ENCODE measurements around the gene HAP1.
"Not testable (repeated sequence)": the region's sequence is repeated elsewhere in the genome, so short reads cannot be mapped to it uniquely, and the experiment has no call there.

Gene HAP1

DNA sequence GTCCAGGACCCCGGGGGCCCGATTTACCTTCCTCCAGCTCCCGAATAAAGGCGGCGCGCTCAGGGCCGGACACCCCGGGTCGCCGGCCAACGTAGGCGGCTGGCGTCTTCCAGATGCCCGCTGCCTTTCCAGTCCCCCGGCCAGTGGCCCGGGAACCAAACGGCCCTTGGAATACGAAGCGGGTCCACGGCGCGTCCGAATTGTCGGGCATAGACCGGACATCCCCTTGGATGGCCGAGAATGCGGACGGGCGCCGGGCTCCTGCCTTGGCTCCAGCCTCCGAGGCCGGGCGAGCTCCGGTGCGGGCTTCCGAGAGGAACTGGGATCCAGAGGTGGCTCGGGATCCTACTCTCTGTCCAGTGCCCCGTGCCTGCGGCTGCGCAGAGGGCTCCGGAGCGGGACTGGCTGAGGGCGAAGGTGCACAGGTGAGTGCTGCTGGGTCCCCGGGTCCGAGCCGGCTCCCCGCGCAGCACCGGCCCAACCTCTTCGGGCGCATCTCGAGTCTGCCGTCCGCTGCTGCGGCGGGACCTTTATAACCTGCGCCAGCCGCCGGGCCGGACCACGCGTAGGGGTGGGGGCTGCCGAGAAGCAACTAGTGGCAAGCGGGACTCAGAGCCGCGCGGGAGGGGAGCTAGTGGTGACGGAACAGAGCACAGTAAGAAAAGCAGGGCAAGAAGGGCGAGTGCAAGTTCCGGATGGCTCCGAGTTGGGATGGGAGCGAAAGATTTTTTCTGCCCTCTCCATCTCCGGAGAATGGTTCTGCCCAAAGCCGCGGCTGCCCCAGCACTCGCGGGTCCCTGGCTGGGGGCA lies at the start of gene HAP1:
HAP1 (minus strand) TSS at position 505 of the 810 bp plus-strand sequence; CDS start at position 496, 9 bp downstream.
- no peak for FAIRE-seq
- TF ChIP-seq CTCF (IDR thresholded peaks at IDR 0.05; ENCODE audit: insufficient read depth, missing control alignments): no peak
- no peak for DNase-seq (ENCODE audit: insufficient read length, low spot score)

DNA sequence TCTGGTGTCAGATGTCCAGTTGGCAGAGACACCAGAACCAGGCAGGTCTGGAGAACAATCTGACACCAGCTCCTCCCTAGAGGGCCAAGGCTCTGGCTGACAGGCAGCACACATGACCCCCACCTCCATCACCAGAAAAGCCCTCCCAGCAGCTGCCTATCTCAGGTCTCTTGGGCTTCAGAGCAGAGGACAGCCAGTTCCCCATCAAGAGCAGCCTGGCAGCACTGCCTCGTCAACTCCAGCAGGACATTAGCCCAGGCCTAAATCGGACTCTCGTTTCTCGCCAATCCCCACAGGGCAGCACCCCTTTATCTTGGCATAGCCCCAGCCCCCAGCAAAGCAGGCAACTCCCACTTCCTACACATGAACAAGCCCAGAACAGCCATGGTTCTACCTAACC lies 47.7 kb upstream of the HAP1 start:
- no peak for TF ChIP-seq CTCF (IDR thresholded peaks at IDR 0.05; ENCODE audit: insufficient read depth, missing control alignments)
- DNase-seq (ENCODE audit: insufficient read length, low spot score) (no peak), FAIRE-seq (no peak)

GRCh38 chr17:41781404-41782110 lies 47.1 kb upstream of the HAP1 start:
- DNase-seq (ENCODE audit: insufficient read length, low spot score) (no peak), FAIRE-seq (no peak)
- TF ChIP-seq CTCF (IDR thresholded peaks at IDR 0.05; ENCODE audit: insufficient read depth, missing control alignments): no peak

GRCh38 chr17:41779954-41780353 lies 45.5 kb upstream of the HAP1 start:
- TF ChIP-seq CTCF (IDR thresholded peaks at IDR 0.05; ENCODE audit: insufficient read depth, missing control alignments): no peak
- DNase-seq (ENCODE audit: insufficient read length, low spot score): no peak
- no peak for FAIRE-seq

DNA sequence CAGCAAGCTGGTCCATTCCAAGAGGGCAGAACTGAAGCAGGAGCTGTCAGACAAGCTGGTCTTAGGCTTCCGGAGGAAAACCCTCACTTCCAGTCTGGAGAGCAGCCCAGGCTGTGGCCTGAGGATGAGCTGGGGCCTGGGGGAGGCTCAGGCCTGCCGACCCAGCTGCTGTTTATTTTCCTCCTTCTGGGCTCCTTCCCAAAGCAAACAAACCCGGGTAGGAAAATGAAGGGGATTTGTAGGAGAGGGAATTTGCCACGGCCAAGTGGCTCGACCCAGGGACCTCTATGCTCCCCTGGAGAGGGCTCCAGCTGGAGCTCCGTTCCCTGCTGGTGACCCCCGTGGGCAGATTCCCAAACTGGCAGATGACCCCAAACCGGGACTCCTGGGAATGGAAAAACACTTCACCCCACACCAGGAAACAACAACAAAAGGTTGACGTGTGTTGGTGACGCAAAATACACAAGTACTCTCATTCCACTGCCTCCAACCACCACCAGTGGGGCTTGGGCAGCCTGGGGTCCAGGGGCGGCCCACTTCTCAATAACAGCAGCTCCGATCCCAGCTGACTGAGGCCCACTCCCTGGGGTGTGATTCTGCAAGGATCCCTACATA lies 43.2 kb upstream of the HAP1 start:
- no peak for FAIRE-seq
- no peak for DNase-seq (ENCODE audit: insufficient read length, low spot score)

GRCh38 chr17:41777157-41777573 lies 42.7 kb upstream of the HAP1 start:
- no peak for DNase-seq (ENCODE audit: insufficient read length, low spot score)
- no peak for TF ChIP-seq CTCF (IDR thresholded peaks at IDR 0.05; ENCODE audit: insufficient read depth, missing control alignments)
- no peak for FAIRE-seq

More for the DNA sequence above, 43.2 kb upstream of the HAP1 start:
- no peak for TF ChIP-seq CTCF (IDR thresholded peaks at IDR 0.05; ENCODE audit: insufficient read depth, missing control alignments)

- FAIRE-seq; DNase-seq (ENCODE audit: insufficient read length, low spot score): not testable (repeated sequence)
Measured at GRCh38 chr17:41776262-41776900, 41.9 kb upstream of the HAP1 start.

Measured in D721Med (cell line).